NCI-H1417 treated with DMSO at 0.1 percent for 48 hours (cell line): ENCODE data around the gene VIL1.

Experiments
- DNase-seq: peaks from one replicate; lab custom pipeline; 2025; lab: John Stamatoyannopoulos, UW

The VIL1 gene

GRCh38 chr2:218444692-218445357, 25.9 kb downstream of the VIL1 start:
- no peak for DNase-seq

GRCh38 chr2:218445602-218446001, 26.7 kb downstream of the VIL1 start:
- DNase-seq = no peak

- no peak for DNase-seq
Observed at GRCh38 chr2:218446547-218446946, 27.6 kb downstream of the VIL1 start.

GRCh38 chr2:218447072-218447471, 28.1 kb downstream of the VIL1 start:
- no peak for DNase-seq

- DNase-seq = no peak
Observed at GRCh38 chr2:218448934-218449333, 30.0 kb downstream of the VIL1 start.

GRCh38 chr2:218452079-218452478, 33.2 kb downstream of the VIL1 start:
- no peak for DNase-seq

GRCh38 chr2:218456849-218457248, 37.9 kb downstream of the VIL1 start:
- DNase-seq = no peak

- no peak for DNase-seq
Observed at GRCh38 chr2:218458598-218458997, 39.7 kb downstream of the VIL1 start.

- DNase-seq = no peak
Observed at GRCh38 chr2:218465987-218466633, 47.2 kb downstream of the VIL1 start.

- no peak for DNase-seq
Observed at GRCh38 chr2:218470448-218470847, 51.5 kb downstream of the VIL1 start.

- no peak for DNase-seq
Observed at GRCh38 chr2:218471036-218471435, 52.1 kb downstream of the VIL1 start.

- DNase-seq = no peak
Observed at GRCh38 chr2:218471982-218472381, 53.1 kb downstream of the VIL1 start.

GRCh38 chr2:218472988-218473387, 54.1 kb downstream of the VIL1 start:
- no peak for DNase-seq

- no peak for DNase-seq
Observed at GRCh38 chr2:218474527-218474926, 55.6 kb downstream of the VIL1 start.

- DNase-seq = no peak
Observed at GRCh38 chr2:218476676-218477075, 57.8 kb downstream of the VIL1 start.

- no peak for DNase-seq
Observed at GRCh38 chr2:218477247-218477646, 58.3 kb downstream of the VIL1 start.

- DNase-seq = no peak
Observed at GRCh38 chr2:218478544-218478943, 59.6 kb downstream of the VIL1 start.

- no peak for DNase-seq
Observed at GRCh38 chr2:218479595-218479994, 60.7 kb downstream of the VIL1 start.

GRCh38 chr2:218482651-218483050, 63.7 kb downstream of the VIL1 start:
- no peak for DNase-seq

- DNase-seq = no peak
Observed at GRCh38 chr2:218485986-218486667, 67.2 kb downstream of the VIL1 start.

GRCh38 chr2:218500501-218501060, 81.7 kb downstream of the VIL1 start:
- DNase-seq = no peak

- DNase-seq = no peak
Observed at GRCh38 chr2:218501665-218502064, 82.7 kb downstream of the VIL1 start.
